ENCODE data around the gene MED13L.
A peak's percentile ranks its signal among the peaks of the same experiment; 100 is the strongest.

The MED13L gene

DNA sequence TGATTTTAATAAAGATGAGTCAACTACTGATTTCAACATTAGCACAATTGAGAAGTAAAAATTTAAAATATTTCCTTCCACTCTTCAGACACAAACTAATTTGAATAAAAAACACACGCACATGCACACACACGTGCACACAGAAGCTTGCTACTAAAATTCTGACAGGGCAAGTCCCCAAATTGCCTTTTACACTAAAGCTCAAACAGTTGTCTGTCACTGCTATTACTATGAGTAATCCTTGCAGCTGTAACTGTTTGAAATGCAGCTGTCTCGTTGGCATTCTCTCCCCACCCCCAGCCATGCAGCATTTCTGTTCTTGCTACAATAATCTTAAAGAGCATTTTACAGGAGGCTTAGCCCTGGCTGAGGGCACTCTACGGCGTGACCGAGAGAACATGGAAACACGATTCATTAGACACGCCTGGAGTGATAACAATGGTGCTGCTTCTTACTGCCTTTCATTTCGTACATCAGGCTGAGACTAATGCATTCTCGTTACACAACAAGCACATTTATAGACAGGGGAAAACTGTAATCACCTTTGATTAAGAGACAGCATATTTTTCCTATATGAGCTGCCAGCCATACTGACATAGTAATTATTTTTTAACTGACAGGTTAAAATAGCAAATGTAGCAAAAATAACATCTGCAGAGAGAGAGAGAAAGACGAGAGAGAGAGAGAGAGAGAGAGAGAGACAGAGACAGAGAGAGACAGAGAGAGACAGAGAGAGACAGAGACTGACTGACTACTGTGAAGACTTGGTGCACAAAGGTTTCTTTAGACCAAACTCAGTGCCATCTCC, 153.8 kb downstream of the MED13L start:
- peak; percentile 75 for DNase-seq

DNA sequence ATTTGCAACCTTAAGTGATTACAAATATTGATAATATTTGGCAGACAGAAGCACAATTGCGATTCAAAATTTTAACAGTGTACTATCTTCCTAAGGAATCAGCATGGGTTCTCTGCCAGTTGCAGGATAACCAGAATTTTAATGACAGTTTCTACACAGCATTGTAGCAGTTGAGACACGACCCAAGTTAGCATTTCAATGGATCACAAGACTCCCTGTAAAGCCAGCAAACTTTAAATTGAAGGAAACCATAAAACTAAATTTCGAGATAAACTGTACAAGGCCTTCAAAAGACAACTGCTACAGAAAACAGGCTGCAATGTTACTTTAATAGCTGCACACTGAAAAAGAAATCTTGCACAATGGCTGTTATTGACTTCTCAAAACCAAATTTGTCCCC, 154.9 kb downstream of the MED13L start:
- no peak for DNase-seq

DNA sequence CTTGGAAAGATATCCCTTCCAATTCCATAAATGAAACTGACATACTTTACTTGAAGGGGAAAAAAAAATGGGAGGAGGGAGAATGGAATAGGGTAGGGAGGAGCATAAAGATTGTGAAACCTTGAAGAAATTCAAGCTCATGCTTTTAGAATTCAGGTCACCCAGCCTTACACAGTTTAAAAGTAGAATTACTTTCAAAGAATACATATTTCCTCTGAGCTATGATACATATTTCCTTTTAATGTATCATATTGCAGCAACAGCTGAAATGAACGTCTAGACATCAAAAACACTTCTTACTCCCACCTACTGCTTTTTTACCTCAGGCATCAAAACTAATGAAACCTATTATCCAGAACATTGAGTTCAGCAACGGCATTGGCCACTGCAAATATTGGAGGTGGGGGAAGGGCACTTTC, 156.0 kb downstream of the MED13L start:
- no peak for DNase-seq

DNA sequence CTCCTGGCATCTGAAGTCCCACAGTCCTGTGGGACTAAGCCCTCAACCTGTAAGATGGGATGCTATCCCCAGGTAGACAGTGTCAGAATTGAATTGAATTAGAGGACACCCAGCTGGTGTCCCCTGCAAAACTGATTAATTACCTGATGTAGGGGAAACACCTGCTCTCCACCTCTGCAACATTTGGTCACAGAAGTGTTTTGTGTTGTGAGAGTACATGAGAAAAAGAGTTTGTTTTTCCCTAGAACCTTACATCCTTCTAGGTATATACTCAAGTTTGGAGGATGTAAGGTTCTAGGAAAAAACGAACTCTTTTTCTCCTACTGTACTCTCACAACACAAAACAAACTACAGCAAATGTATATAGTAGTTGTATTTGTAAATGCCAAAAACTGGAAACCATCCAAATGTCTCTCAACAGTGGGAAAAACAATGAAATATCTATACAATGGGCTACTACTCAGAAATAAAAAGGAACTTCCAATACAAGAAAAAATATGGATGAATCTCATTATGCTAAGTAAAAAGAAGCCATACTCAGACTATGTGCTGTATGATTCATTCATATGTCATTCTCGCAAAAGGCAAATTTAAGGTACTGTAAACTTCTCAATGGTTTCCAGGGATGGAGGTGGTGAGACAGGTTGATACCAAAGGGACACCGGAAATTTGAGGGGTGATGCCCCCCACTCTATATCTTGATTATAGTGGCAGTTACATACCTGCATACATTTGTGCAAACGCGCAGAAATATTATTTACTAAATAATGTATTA, 160.7 kb downstream of the MED13L start:
- DNase-seq, result no peak

DNA sequence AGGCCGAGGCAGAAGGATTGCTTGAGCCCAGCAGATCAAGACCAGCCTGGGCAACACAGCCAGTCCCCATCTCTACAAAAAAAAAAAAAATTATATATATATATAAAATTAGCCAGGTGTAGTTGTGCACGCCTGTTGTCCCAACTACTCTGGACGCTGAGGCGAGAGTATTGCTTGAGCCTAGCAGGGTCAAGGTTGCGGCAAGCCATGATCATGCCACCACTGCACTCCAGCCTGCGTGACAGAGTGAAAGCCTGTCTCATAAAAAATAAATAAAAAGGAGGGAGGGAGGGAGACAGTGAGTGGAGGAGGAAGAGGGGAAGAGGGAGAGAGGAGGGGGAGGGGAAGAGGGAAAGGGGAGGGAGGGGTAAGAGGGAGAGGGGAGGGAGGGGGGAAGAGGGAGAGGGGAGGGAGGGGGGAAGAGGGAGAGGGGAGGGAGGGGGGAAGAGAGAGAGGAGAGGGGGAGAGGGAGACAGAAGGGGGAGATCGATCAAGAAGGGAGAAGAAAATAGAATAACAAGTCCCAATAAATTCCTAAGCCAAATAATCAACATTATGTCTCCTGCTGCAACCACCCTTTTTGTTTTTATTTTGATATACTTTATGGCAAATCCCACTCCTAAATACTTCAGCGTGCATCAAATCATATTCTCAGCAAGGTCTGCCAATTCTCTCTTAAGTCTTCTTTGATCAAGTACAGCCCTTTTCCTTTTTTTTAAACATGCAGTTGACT, 163.9 kb downstream of the MED13L start:
- DNase-seq, result no peak

DNA sequence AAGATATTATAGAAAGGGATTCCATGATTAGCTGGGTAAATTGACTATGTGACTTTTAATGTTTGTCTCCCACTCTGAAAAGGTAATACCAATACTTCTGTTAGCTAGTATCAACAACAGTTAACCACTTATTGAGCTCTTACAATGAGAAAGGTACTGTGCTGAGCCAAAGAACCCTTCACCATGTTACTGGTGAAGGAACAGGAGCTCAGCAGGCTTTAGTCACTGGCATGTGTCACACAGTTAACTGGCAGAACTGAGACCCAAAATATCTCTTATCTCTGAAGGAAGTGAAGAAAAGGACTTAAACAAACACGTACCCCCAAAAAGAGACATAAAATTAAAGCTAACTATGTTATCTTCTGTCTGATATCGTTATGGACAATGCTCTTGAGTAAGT, 170.6 kb downstream of the MED13L start:
- DNase-seq, result no peak

DNA sequence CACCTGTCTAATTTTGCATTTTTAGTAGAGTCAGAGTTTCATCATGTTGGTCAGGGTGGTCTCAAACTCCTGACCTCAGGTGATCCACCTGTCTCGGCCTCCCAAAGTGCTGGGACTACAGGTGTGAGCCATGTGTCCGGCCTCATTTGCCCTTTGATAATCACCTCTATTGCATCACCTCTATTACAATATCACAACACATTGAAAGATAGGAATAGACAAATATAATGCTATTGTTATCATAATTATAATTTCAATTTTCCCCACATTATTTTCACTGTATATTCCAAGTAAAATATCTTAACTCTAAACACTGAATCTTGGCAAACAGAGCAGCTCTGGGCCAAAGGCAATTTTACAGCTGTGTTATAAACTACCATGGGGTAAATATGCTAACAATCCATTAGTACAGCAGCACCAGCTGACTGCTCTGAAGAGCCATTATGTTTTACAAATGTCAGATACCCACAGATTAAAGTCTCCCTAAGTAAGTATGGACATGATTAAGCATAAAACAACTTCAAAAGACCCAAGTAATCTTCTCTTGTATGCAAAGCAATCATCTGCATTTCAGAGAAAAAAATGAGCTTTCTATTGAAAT, 173.2 kb downstream of the MED13L start:
- DNase-seq, result no peak

DNA sequence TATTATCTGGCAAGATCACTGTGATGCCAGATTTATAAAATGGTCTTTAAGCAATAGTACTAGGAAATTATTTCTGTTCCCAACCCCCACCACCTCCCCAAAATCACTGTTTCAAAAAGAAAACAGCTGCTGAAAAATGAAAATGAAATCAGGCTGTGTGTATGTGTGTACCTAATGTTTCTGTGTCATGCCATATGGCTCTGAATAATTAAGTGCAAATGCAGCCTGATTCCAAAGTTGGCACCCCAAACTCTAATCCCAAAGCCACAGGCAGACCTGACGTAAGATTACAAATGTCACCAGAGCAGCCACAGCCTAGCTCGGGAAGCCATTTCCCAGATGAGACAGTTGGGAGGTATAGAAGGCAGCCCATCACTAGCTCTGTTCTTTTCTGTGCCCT, 175.5 kb downstream of the MED13L start:
- no peak for DNase-seq

DNA sequence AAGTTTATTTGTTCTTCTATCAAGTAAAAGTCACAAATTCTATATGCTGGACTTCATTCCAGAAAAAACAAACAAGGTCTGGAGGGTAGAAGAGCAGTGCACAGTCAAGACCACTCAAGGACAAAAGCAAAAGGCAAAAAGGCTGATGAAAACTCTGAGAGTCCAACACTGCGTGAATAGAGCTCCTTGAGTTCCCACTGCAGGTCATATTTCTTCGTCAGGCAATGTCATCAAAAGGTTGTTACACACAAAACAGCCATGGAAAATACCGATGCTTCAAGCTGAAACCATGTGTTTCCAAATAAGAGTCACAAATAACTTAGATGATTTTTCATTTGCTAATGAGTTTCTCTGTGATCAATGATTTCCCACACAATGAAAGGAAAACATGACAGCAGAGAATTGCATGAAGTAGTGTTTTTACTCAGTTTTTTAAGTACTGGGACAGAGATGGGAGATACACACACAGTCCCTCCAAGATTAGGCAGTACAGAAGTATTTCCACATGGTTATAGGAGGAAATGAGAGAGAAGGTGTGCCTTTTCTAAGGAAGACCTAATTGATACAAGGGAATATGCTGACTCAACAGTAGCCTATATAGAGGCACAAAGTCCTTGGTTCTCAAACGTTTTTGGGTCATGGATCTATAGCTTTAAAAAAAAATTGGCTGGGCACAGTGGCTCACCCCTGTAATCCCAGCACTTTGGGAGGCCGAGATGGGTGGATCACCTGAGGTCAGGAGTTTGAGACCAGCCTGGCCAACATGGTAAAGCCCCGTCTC, 177.7 kb downstream of the MED13L start:
- DNase-seq, result no peak

DNA sequence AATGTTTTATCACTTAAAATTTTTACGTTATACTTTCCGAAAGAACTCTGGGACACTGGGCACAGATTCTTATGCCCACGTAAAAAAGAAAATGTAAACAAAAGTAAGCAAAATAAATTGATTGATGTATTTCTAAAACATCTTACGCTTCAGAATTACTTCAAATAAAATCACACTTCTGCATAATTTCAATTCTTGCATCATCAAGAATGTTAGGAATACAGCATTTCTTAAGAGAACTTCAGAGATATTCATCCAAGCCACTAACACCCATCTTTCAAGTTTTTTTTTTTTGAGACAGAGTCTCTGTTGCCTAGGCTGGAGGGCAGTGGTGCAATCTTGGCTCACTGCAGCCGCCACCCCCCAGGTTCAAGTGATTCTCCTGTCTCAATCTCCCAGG, 180.6 kb downstream of the MED13L start:
- no peak for DNase-seq

DNA sequence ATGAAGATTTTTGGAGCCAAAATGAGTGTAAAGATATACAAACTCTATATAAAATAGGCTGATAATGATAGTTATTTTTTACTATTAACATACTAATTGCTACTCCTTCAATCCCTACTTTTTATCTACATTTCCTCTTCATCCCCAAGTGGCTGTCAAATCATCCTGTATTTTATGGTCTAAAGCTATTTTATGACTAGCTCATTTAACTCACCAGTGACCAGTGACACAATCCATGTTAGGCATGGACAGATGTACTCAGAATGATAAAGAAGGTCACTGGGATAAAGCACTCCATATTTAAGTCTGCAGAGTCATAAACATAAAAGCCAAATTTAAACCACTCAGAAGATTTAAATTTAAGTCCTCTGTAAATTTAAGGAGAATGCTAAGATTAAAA, 183.0 kb downstream of the MED13L start:
- no peak for DNase-seq

DNA sequence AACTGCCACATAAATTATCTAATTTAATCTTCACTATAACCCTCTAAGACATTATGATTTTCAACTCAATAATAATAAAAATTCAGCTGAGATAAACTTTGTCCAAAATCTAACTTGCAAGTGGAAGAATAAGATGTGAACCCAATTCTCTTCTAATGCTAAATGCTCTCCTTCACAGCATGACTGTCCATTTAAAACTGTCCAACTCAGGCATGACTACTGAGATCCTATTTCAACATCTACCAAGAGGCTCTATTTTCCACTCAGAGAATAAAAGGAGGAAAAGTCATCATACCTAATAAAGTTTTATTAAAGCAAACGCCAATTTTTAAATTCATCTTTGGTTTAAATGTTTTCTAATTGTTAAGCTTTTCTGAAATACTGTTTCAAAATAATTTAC, 183.6 kb downstream of the MED13L start:
- no peak for DNase-seq

DNA sequence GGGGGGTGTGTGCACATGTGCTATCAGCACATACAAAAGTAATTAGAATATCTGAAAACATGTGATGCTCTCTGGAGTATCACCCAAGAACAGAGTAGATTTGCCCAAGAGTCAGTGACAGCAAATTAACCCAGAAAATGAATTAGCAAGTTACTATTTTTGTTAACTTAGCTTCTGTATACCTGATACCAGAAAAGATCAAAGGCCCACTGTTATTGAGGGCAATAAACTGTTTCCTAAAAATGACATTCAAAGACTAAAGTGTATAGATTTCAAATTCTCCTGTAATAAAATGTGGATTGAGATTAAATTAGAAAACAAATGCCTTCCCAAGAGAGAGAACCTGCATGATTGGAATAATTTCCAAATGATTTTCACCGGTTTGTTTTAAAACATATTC, 184.7 kb downstream of the MED13L start:
- DNase-seq, result no peak

DNA sequence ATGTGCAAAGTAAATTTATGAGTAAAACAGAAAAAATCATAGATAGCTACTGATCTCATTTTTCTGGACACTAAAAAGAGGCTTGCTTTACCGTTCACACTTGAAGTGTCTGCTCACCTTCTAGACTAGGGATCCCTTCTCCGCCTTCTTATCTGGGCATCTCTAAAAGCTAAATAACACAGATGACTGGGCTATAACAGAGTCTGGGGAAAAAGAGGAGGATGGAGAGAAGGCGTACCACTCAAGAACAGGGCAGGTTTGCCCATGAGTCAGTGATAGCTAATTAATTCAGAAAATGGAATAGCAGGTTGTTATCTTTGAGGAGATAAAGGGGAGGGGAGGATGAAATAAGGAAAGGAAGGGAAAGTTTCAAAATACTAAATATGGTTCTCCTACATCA, 185.3 kb downstream of the MED13L start:
- no peak for DNase-seq

DNA sequence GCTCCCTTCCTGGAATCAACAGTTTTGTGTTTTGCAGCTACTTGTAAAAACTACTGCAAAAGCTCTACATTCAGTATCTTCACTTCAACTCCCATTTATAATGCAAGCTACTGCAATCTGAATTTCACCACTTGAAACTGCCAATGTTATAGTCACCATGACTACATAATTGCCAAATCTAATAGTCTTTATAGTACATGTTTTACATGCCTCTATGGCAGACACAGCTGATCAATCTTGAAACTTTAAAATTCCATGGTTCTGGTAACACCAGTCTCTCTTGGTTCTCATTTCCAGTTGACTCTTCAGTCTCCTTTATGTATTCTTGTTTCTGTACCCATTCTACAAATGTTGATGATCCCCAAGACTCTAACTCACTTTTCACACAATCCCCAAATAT, 185.9 kb downstream of the MED13L start:
- no peak for DNase-seq

DNA sequence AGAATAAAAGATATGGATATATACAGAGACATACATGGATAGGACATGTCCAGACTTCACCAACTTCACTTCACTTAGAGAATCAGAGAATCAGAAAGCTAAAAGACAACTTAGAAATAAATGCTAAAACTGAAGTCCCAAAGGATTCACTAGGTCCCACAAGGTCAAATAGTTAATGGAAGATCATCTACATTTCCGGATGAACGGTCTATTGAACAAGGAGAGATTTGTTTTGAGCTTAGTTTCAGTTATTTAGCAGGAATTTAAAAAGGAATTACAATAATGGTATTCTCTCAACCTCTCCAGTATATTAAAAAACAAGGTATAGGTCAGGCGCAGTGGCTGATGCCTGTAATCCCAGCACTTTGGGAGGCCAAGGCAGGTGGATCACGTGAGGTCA, 187.0 kb downstream of the MED13L start:
- no peak for DNase-seq

DNA sequence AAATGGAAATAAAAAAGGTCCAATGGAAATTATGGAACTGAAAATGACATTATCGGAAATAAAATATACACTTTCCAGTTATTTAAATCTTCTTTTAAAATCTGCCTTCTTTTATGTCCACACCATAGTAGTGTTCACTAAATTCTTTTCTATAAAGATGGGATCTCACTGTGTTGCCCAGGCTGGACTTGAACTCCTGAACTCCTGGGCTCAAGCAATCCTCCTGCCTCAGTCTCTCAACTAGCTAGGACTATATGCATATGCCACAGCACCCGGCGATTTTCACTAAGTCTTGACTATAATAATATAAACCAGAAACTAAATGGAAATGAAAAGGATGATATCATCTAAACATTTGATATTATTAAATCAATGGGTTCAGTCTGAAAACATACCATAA, 188.4 kb downstream of the MED13L start:
- no peak for DNase-seq

DNA sequence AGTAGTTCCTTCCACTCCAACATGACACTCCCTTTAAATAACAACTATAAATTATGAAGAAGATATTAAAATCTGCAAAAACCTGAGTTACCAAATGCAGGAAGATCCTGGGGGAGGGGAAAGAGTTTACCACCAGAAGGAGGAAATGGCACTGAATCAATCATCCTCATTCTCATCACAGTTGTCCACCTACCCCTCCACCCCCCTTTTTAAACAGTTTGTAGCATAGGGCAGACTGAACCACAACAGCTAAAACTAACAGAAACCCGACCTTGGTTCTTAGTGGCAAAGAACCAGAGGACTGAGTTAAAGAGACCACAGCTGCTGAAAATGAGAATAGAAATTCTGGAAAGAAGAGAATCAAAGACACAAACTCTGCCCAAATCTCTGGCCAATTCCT, 189.5 kb downstream of the MED13L start:
- DNase-seq, result no peak

DNA sequence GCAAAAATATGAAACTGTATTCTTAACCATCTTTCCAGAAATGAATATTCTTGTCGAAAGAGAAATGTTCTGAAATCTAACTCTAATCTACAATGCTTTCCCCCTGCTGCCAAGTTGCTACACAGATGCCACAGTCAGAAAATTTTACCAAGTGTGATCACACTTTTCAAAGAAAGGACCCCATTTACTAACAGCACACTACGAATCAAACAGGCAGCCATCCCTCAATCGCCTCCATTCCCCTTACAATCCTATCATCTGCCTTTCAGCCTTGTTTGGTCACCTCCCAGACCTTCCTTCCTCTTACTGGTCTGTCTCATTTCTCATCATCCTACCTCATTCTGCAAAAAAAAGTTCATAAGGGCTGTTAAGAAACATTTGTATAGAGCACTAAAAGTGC, 190.1 kb downstream of the MED13L start:
- DNase-seq, result no peak

DNA sequence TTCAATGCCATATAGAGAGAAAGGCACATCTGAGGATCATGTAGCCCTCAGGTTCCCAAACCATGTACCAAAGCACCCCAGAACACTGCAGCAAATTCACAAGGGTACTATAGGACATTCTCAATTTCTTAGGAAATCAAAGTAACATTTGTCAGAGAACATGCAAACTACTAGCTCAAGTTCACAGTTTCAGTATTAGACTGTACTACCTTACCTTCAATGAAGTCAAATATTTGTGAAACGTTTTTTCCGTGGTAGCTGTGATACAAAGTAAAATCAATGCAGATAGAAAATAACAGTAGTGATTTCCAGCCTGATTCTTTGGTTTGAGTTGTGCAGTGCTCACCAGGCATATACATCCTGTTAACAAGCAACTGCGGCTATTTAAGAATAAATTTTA, 197.1 kb downstream of the MED13L start:
- no peak for DNase-seq

DNA sequence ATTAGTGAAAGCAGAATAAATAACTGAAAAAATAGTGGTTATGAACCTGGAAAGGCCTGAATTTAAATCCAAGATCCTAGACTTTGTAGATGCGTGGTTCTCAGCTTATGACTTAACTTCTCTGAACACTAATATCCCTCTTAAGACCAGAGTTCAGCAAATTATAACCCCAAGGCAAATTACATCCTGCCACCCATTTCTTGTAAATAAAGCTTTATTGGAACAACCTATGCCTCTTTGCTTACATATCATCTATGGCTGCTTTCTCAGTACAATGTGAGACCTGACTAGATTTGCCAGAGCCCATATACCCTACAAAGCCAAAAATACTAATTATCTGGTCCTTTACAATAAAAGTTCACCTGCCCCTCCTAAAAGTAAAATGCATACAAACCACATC, 199.1 kb downstream of the MED13L start:
- no peak for DNase-seq

DNA sequence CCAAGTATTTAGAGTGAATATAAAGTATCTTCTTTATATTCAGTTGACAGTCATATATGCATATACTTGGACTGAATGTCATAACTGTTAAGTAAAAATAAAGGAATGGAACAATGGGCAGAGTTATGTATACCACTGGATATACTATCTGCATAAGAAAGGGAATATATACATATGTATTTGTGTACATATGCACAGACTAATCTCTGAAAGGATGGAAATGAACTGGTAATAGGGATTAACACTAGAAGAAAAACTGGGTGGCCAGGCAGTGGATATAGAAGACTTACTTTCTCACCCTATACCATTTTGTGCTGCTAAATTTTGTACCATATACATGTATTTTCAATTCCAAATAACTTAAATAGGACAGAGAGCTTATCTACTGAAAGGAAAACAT, 200.1 kb downstream of the MED13L start:
- no peak for DNase-seq

DNA sequence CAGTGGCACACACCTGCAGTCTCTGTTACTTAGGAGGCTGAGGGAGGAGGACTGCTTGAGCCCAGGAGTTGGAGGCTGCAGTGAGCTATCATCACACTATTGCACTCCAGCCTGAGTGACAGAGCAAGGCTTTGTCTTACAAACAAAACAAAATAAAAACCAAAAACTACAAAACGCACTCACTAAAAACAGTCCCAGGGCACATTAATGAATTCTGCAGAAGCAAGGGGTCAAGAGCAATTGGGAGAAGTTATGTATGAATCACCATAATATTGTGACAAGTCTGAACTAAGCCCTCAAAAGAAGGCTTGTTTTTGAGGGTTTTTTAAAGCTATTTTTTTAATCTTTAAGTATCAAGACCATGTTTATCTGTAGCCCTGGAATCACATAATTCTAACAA, 201.1 kb downstream of the MED13L start:
- no peak for DNase-seq

All from NCI-H1092 treated with DMSO at 0.1 percent for 48 hours (cell line).